Measurements from ENCODE around the gene VLDLR. TPM values are rescaled to one million over a fixed set of nuclear protein-coding genes. Genes with fewer than 3 reads are reported as not detected.

Gene VLDLR
- total RNA-seq, 4 donors from 2014 or later, result 15.5 to 17.0 (median 16.8) TPM

DNA sequence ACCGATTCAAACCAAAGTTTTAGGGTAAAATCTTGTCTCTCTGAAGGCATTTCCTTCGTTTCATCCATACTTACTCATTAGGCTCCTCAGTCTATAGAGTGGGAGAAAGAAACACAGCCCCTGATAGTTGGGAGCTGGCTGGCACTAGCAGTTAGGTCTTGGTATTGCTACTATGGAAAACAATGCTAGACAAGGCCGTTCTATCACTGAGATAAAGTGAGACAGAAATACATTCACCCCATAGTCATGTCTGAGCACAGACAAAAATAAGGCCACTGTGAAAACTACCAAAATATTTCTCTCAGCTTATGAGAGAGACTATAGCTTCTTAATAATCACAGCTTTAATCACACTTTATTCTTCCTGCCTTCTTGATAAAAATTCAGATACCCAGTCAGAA, 67.0 kb downstream of the VLDLR start:
- intact Hi-C loops (cut with DNase I), result no loop called here
- Histone ChIP-seq H3K27ac (replicated peaks in 1 of 4) (no peak overlapping the region), H3K4me3 (no peak overlapping the region), H3K9me3 (no peaks in the 10 kb centered on the region), H3K36me3 (no peaks in the 10 kb centered on the region), H3K27me3 (no peaks in the 10 kb centered on the region), H3K4me1 (no peaks in the 10 kb centered on the region)
- 98% methylated on average over 3 of the region's 3 CpGs for WGBS
- DNase-seq (ENCODE audit: extremely low spot score), result no peak
- TF ChIP-seq, protein P1, sequence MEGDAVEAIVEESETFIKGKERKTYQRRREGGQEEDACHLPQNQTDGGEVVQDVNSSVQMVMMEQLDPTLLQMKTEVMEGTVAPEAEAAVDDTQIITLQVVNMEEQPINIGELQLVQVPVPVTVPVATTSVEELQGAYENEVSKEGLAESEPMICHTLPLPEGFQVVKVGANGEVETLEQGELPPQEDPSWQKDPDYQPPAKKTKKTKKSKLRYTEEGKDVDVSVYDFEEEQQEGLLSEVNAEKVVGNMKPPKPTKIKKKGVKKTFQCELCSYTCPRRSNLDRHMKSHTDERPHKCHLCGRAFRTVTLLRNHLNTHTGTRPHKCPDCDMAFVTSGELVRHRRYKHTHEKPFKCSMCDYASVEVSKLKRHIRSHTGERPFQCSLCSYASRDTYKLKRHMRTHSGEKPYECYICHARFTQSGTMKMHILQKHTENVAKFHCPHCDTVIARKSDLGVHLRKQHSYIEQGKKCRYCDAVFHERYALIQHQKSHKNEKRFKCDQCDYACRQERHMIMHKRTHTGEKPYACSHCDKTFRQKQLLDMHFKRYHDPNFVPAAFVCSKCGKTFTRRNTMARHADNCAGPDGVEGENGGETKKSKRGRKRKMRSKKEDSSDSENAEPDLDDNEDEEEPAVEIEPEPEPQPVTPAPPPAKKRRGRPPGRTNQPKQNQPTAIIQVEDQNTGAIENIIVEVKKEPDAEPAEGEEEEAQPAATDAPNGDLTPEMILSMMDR (IDR thresholded peaks at IDR 0.05), result no peak
- no peak for TF ChIP-seq EP300 (IDR thresholded peaks at IDR 0.05)

DNA sequence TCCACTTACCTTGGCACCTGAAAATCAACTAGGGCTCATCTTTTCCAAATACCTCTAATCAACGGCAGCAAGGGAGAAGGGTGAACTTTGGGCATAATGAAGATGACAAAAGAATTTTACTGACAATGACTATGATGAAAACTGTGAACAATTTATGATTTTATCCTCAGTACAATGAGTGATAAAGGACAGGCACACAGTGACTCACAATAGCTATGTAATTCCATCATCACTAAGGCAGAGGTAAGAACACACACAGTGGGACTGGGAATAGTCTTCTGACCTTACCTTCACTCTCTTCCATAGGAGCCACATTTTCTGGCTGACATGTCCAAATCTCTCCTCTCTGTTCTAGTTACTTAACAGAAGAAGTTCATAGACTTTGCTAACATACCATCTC, 69.6 kb downstream of the VLDLR start:
- H3K4me3 ChIP-seq, result no peak overlapping the region
- 75% methylated on average over 1 of the region's 1 CpG for WGBS
- H3K27ac ChIP-seq (replicated peaks in 1 of 4), result no peak overlapping the region
- H3K27me3 ChIP-seq, result no peaks in the 10 kb centered on the region
- intact Hi-C loops (cut with DNase I), result no loop called here
- no peaks in the 10 kb centered on the region for H3K4me1 ChIP-seq
- DNase-seq (ENCODE audit: extremely low spot score), result no peak
- H3K9me3 ChIP-seq, result no peaks in the 10 kb centered on the region
- TF ChIP-seq POLR2A (IDR thresholded peaks at IDR 0.05; ENCODE audit: low read depth) (no peak), POLR2AphosphoS5 (IDR thresholded peaks at IDR 0.05) (no peak), EP300 (IDR thresholded peaks at IDR 0.05) (no peak)
- TF ChIP-seq, protein P1 (IDR thresholded peaks at IDR 0.05), result no peak
- no peaks in the 10 kb centered on the region for H3K36me3 ChIP-seq

DNA sequence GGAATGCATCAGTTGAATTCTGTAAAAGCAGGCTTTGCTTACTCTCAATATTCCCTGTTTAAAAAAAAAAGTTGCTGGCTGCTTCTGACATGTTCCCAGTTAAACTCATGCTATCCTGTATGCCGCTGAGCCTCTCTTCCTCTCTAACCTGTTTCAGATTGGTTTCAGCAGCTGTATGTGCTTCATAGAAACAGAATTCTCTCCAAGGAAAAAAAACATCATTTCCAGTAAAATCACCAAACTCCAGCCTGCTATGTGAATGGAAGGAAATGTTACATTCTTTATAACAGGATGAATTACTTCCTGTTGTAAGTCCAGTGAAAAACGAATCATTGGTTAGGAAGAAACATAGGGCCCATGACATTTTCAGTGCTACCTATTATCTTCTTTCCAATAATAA, 70.0 kb downstream of the VLDLR start:
- Histone ChIP-seq H3K4me1 (no peaks in the 10 kb centered on the region), H3K27ac (replicated peaks in 1 of 4) (no peak overlapping the region), H3K36me3 (no peaks in the 10 kb centered on the region), H3K4me3 (no peak overlapping the region), H3K27me3 (no peaks in the 10 kb centered on the region), H3K9me3 (no peaks in the 10 kb centered on the region)
- intact Hi-C loops (cut with DNase I), result no loop called here
- WGBS, result 59% methylated on average over 2 of the region's 2 CpGs
- TF ChIP-seq, protein P1 (IDR thresholded peaks at IDR 0.05), result no peak
- no peak for TF ChIP-seq EP300 (IDR thresholded peaks at IDR 0.05)
- no peak for TF ChIP-seq POLR2A (IDR thresholded peaks at IDR 0.05; ENCODE audit: low read depth)
- TF ChIP-seq POLR2AphosphoS5 (IDR thresholded peaks at IDR 0.05), result no peak
- no peak for DNase-seq (ENCODE audit: extremely low spot score)

DNA sequence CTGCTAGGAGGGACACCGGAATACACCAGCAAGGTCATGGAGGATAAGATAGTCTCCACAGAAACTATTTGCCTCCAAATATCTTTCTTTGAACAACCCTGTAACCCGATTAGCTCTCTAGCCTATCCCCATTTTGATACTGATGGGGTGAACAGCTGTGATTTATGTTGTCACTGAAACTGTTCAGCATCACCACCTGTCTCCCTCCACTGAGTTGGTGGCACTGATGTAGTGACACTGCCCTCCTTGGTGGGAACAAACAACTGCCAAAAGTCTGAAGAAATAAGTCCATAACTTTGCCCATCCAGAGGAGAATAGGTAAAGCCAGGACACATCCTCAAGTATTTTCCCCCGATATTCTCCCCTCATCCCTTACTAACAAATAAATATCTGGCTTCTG, 71.5 kb downstream of the VLDLR start:
- no peaks in the 10 kb centered on the region for H3K36me3 ChIP-seq
- no peak overlapping the region for H3K4me3 ChIP-seq
- intact Hi-C loops (cut with DNase I), result no loop called here
- no peak overlapping the region for H3K27ac ChIP-seq (replicated peaks in 1 of 4)
- 95% methylated on average over 3 of the region's 3 CpGs for WGBS
- H3K4me1 ChIP-seq, result no peaks in the 10 kb centered on the region
- no peaks in the 10 kb centered on the region for H3K27me3 ChIP-seq
- no peaks in the 10 kb centered on the region for H3K9me3 ChIP-seq
- TF ChIP-seq, protein P1 (IDR thresholded peaks at IDR 0.05), result no peak
- no peak for TF ChIP-seq EP300 (IDR thresholded peaks at IDR 0.05)
- TF ChIP-seq POLR2A (IDR thresholded peaks at IDR 0.05; ENCODE audit: low read depth), result no peak
- TF ChIP-seq POLR2AphosphoS5 (IDR thresholded peaks at IDR 0.05), result no peak
- no peak for DNase-seq (ENCODE audit: extremely low spot score)

DNA sequence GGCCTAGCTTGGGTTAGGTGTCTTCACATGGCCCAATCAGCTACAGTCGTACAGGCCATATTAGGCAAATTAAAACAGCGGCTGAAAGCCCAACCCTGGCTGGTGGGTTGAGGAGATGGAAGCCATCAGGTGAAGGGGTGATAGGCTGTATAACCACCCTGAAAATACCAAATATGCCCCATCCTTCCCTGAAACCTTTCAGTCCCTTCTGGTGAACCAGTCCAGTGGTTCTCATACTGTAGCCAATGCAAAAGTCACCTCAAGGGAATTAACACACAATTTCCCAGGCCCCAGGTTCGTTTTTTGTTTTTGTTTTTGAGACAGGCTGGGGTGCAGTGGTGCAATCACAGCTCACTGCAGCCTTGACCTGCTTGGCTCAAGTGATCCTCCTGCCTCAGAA, 75.9 kb downstream of the VLDLR start:
- Histone ChIP-seq H3K27me3 (no peaks in the 10 kb centered on the region), H3K4me3 (no peak overlapping the region), H3K4me1 (no peaks in the 10 kb centered on the region), H3K36me3 (no peaks in the 10 kb centered on the region), H3K9me3 (no peaks in the 10 kb centered on the region), H3K27ac (replicated peaks in 1 of 4) (no peak overlapping the region)
- intact Hi-C loops (cut with DNase I), result no loop called here
- TF ChIP-seq POLR2AphosphoS5 (IDR thresholded peaks at IDR 0.05) (no peak), POLR2A (IDR thresholded peaks at IDR 0.05; ENCODE audit: low read depth) (no peak), EP300 (IDR thresholded peaks at IDR 0.05) (no peak)
- TF ChIP-seq, protein P1 (IDR thresholded peaks at IDR 0.05), result no peak
- DNase-seq (ENCODE audit: extremely low spot score), result no peak
- 93% methylated on average over 3 of the region's 3 CpGs for WGBS
